ENCODE measurements around the gene RASSF1.
"Not testable (repeated sequence)": the region's sequence is repeated elsewhere in the genome, so short reads cannot be mapped to it uniquely, and the experiment has no call there.

RASSF1 gene

GRCh38 chr3:50322386-50323091 lies 18.1 kb downstream of the RASSF1 start, which contains the start of gene HYAL2:
Gene HYAL2, minus strand, starts transcription at chr3:50322745. Its CDS starts 2,256 bp downstream, at chr3:50320489.
- DNase-seq: peak; percentile 47

GRCh38 chr3:50322115-50322385 lies 18.6 kb downstream of the RASSF1 start:
- DNase-seq: no peak

DNA sequence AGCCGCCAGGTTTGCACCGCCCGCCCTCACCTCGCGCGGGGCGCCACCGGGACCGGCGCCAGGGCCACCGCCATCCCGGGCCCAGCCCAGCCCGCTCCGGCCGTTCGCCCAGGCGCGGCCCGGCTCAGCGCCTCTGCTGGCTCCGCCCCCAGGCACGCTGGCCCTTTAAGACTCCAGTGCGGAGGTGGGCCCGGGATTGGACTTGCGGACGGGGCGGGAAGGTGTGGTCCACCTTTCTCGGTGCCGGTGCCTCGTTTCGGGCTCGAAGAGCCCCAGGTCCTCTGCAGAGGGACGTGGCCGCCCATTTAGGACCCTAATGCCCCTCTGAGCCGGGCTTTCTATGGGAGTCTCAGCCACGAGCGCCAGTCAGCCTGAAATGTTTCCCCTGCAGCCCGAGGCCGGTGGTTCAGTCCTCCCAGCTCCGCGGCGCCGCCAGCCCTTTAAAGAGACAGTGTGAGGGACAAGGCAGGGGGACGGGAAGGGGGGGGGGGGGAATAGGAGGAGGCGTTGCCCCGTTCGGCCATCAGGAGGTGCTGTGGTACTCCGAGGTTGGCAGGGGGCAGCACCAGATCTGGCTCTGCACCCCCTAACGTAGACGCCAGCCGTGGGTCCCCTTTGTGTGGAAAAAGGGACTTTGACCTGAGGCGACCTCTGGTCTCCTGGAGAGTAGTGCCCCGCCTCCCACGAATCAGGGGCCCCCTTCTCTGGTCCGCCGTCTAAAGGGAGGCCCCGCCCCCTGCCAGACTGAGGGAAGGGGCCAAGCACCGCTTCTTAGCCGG lies 19.1 kb downstream of the RASSF1 start:
- DNase-seq: peak; percentile 70

GRCh38 chr3:50320853-50321335 lies 19.7 kb downstream of the RASSF1 start:
- DNase-seq: peak; percentile 40

DNA sequence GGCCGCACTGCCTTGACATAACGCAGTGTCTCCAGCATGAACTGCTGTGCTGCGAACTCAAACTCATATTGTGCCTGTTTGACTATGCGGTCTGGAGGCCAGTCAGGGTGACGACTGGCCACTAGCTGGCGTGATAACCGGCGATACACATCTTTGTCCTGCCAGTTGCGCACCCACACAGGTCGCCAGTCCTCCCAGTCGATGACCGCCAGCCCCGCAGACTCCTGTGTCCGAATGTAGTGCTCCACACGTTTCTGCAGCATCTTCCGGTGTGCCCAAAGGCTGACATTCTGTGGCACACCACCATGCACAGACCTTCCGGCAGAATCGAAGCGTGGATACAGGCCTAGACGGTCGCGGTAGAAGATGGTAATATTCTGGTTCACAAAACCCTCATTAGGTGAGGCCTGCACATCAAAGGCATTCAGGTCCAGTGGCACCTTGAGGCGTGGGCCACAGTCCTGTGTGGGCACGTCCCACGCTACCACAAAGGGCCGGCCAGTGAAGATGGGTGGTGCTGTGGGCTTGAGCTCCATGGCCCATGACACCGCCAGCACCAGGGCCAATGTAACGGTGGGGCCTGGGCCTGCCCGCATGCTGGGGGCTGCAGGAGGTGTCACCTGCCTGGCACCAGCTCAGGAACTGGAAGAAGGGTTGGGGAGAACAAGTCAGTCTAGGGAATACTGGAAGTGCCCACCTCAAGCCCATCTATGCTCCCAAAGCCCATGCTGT lies 20.6 kb downstream of the RASSF1 start:
- DNase-seq: no peak

- DNase-seq: no peak
These were observed 21.3 kb downstream of the RASSF1 start for GRCh38 chr3:50319181-50319893.

DNA sequence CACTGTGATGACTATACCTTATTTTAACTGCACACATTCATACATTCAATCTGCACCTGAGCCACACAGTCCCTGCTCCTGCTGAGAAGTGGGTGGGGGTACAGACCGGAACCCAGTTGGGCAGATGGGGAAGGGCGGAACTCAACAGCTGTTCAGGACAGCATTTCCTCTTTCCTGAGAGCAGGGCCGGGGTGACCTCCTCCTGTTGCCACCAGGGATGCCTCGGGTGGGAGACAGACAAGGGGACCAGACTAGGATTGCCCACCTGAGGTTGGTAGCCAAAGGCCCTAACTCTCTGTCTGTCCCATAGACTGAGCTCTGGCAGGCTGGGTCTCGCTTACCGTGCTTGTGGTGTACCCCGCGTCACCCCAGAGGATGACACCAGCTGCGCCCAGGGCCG lies 22.0 kb downstream of the RASSF1 start:
- no peak for DNase-seq

DNA sequence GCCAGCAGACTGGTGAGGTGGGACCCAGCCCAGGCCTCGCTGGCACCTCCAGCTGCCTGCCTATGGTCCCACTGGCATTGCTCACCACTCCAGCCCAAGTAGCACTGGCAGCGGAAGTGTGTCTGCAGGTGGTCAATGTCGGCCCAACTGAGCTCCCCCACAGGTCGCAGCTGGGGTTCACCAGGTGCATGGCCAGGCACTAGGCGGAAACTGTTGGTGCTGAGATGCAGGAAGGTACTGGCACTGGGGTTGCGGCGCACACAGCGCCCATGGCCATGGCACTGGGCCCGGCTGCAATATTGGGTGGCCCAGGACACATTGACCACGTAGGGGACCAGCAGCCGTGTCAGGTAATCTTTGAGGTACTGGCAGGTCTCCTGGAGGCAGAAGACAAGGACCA lies 22.5 kb downstream of the RASSF1 start:
- no peak for DNase-seq

DNA sequence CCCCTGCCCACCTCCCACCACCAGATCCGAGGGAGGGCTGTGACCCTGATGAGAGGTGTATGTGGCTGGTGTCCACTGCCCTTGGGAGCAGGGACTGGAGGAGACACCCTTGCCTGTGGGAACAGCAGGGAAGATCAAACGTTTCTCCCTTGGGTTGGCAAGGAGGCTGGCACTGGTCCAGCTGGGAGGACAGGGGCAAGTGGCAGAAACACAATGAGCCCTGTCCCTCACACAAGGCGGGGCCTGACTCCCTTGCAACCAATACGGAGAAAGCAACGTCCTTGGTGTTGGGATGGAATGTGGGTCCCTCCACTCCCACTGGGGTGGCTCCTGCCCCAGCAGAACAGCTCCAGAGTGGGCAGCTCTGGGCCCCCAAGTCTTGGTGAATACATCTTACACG lies 23.3 kb downstream of the RASSF1 start:
- no peak for DNase-seq

DNA sequence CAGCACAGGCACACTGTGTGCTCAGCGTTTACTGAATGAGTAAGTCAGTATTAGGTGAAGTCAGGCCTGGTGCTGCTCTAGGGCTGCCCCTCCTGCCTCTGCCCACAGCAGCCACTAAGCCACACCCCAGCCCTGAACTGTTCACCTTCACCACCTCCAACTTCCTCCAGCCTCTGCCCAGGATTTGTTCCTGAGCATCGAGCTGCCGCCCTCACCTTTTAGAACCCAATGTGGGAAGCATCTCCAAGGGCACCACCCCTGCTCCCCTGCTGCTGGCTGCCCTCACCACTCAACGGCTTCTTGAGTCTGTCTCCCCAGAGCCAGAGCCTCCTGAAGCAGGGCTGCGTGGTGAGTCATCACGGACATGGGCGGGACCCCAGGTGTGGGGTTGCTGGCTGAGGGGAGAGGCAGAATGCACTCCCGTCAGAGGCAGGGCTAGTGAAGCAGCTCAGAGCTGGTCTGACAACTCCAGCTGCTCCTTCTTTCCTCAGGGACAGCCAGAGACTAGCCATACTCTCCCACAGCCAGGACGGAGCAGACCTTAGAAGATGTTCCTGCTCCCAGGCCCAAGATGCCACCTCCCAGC lies 23.9 kb downstream of the RASSF1 start:
- no peak for DNase-seq

DNA sequence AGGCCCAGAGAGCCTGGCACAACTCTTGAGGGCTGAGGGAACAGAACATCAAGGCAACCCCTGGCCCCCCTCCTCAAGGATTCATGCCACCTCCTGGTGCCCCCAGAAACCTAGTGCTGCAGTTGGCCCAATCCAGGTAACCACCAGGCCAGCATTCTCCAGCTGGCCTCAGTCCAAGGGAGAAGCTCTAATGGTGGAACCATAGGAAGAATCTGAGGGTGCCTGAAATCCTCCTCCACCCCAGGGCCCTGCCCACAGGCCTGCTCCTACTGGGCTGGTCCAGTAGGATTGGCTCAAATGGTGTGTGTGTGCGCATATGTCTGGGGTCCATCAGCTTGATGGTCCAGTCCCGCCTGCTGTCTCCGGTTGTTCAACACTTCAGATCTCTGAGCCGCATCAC lies 25.8 kb downstream of the RASSF1 start:
- no peak for DNase-seq

GRCh38 chr3:50314342-50314741 lies 26.3 kb downstream of the RASSF1 start:
- DNase-seq: no peak

DNA sequence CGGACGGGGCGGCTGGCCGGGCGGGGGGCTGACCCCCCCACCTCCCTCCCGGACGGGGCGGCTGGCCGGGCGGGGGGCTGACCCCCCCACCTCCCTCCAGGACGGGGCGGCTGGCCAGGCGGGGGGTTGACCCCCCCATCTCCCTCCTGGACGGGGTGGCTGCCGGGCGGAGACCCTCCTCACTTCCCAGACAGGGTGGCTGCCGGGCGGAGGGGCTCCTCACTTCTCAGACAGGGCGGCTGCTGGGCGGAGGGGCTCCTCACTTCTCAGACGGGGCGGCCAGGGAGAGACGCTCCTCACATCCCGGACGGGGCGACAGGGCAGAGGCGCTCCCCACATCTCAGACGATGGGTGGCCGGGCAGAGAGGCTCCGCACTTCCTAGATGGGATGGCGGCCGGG lies 28.6 kb downstream of the RASSF1 start:
- DNase-seq: not testable (repeated sequence)

DNA sequence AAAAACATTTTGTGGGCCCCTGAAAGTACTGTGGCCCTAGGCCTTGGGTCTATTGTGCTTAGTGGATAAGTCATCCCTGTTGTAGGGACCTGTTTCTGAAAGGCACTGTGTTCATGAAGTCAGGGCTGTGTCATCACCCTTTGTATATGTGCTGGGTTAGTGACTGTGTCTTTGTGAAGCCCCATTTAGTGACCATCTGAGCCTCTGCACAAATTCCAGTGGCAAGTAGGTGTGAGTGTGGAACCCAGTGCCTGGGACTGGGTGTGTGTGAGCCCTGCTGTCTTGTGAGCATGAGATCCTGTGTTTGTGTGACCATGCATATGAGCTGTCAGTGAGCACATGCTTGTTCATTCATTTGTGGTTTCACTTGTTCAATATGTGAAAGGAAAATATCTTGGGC lies 36.0 kb downstream of the RASSF1 start:
- DNase-seq: no peak

- no peak for DNase-seq
These were observed 37.4 kb downstream of the RASSF1 start, which contains the start of gene HYAL1 for GRCh38 chr3:50303013-50303815. Gene HYAL1, minus strand, starts transcription at chr3:50303574. Its CDS starts 618 bp downstream, at chr3:50302956.

- DNase-seq: no peak
These were observed 38.3 kb downstream of the RASSF1 start for GRCh38 chr3:50302095-50303012.

DNA sequence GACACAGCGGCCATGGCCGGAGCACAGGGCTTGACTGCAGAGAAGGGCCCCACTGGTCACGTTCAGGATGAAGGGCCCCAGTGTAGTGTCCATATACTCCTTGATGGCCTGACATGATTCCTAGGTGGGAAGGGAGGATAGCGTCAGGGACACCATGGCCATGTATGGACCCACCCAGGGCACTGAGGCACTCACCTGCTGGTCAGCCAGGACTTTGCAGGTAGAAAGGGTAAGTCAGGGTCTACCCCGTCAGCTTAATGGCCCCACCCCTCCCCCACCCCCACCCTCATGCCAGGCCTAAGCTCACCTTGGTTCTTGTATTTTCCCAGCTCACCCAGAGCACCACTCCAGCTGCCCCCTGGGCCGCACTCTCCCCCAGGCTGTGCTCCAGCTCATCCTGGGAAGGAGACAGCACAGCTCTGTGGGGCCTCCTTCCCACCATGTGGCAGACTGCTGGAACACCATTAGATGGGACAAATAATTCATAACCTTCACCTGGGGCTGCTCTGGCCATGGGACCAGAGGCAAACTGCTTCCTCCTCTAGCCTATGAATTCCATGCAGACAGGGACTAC lies 39.9 kb downstream of the RASSF1 start:
- no peak for DNase-seq

DNA sequence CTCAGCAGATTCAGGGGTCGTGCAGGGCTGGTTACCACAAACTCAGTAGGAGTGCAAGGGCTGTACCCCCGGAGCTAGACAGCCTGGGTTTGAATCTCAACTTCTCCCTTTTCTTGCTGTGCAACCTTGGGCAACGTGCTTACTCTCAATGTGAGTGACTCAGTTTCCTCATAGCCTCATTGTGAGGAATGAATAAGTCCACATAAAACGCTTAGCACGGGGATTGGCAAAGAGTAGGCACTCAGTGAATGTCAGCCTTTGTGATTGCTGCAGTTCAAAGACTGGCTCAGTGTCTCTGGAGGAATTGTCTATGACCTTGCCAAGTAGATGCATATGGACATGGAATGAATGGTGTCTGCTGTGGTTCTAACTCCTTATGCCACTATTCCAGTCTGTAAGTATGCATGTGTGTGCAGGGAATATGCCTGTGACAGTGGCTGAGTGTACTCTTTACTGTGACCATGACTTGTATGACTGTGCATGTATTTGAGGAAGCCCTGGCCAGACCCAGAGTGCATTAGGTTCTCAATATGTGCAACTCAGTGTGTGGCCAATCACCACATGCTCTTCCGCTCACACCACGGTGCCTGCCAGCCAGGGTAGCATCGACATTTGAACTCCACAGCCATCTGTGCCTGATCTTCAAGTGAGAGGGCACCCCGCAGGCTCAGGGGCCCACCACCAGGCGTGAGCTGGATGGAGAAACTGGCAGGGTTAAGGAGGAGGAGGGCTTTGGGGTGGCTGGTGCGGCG lies 40.5 kb downstream of the RASSF1 start:
- DNase-seq: no peak

- DNase-seq: no peak
These were observed 41.1 kb downstream of the RASSF1 start for GRCh38 chr3:50299638-50299928.

Measured in NCI-H1105 treated with DMSO at 0.1 percent for 48 hours (cell line).